ENCODE results near the gene GADL1.

GRCh38 chr3:30707825-30708224 is 186.6 kb downstream of the GADL1 start:
- TF ChIP-seq CTCF (IDR thresholded peaks at IDR 0.05) (no peak), POLR2A (IDR thresholded peaks at IDR 0.05) (no peak), EP300 (IDR thresholded peaks at IDR 0.05) (no peak)
